ENCODE results near the gene OR2J1.
"Not testable (repeated sequence)": the region's sequence is repeated elsewhere in the genome, so short reads cannot be mapped to it uniquely, and the experiment has no call there.

Gene OR2J1

DNA sequence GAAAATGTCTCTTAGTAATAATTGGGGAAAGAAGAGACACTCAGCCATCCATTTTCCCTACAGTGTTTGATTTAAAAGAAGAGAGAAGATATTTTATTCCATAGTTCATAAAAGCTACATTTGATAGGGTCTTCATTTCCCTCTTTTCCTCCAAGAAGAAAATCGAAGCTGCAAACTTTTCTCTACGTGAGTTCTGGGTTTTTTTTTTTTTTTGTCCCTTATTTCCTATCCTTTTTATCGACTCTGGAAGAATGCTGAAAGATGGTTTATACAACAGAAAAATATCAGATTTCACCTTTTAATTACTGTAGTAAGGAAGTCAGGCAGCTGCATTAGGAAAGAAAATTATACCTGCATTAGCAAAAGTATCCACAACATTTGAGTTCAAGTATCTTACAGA, at the start of gene OR2J1:
OR2J1 (plus strand) TSS at position 301 of the 400 bp plus-strand sequence. CDS start 1,453 bp downstream, outside the sequence.
- no peak for DNase-seq (ENCODE audit: low read depth)

DNA sequence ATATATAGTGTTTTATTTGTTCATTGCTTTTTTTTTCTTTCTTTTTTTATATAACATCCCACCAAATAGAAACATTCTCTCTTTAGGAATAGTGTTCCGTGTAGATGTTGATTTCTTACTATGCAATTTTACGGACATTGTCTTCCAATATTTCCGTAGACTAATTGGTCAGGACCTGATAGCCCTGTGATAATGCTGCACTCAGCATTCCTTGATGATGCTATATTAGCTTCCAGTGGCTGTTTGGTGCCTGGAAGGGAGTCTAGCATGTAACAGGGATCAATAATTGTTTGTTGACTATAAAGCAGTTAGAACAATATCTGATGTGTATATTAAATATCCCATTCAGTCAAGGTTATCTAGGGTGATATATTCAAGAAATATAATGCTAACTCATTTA, 47.6 kb upstream of the OR2J1 start:
- no peak for DNase-seq (ENCODE audit: low read depth)

DNA sequence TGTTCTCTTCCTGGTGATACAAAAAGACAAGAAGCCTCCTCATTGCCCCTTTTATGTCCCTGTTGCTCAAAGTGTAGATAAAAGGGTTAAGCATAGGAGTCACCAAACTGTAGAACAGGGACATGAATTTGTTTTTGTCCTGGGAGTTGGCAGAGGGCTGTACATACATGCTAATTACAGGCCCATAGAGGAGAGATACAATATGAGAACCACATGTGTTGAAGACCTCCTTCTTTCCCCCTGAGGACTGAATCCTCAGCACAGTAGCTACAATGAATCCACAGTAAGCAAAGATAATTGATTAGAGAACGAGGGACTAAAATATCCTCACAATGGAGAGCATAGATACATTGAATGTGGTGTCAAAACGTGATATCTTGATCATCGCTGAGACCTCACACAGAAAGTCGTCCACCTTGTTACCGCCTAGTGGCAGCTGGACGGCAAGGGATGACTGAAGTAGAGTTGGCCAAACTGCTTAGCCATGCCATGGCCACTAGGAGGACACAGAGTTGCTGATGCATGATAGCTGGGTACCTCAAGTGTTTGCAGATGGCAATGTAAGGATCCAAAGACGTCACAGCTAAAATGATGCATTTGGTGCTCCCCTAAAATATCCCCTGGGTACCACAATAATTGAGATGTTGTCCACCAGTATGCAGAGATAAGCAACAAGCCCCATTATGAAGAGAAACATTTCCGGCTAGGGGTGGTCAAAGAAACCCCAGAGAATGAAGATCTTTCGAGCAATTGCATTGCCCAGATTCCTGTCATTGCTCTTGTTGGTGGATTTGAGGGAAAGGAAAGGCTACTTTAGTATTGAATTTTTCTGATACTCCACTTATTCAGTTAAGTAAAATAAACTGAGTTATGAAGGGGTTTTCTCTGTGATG, 27.2 kb upstream of the OR2J1 start:
- no peak for DNase-seq (ENCODE audit: low read depth)

DNA sequence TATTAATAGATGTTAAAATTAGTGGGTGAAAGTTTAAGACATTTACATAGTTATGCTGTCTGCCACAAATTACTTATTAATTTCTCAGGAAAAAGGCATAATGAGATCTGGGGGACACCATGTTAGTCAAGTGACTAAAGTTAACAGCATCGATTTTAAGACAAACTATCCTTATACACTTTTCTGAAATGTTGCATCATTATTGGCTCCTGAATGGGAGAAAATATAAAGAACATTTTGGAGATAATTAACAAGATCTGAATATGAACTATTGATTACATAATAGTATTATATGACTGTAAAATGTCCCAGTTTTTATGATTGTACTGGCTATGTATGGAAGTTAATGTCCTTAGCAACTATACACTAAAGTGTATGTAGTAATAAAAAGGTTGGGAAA, 20.1 kb upstream of the OR2J1 start:
- DNase-seq (ENCODE audit: low read depth), result no peak

DNA sequence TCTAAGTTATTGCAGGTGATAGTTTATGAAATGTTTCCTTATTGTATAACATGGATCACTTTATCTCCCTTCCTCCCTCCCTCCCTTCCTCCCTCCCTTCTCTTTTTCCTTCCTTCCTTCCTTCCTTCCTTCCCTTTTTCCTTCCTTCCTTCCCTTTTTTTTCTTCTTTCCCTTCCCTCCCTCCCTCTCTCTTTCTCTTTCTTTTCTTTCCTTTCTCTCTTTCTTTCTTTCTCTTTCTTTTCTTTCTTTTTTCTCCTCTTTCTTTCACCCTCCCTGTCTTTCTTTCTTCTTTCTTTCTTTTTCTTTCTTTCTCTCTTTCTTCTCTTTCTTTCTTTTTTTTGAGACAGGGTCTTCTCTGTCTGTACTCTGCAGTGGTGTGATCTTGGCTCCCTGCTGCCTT, 18.0 kb upstream of the OR2J1 start:
- DNase-seq (ENCODE audit: low read depth), result no peak

DNA sequence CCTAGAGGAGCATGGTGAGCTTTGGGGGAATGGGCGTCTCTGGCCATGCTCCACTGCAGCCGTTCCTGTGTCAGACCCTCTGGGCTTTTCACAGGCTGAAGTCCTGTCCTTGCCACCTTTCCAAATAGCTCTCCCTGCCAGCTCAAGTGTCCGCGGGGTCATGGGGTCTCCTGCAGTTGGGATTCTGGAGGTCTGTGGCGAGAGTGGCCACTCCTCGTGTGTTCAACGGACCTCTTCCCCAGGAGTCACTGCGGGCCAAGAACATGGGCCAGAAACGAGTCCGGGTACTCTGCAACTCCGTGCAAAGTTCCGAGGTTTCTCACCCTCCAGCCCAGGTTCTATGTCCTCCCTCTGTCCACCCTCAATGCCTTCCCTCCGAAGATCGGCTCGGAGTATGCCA, 16.8 kb upstream of the OR2J1 start:
- DNase-seq (ENCODE audit: low read depth), result no peak

DNA sequence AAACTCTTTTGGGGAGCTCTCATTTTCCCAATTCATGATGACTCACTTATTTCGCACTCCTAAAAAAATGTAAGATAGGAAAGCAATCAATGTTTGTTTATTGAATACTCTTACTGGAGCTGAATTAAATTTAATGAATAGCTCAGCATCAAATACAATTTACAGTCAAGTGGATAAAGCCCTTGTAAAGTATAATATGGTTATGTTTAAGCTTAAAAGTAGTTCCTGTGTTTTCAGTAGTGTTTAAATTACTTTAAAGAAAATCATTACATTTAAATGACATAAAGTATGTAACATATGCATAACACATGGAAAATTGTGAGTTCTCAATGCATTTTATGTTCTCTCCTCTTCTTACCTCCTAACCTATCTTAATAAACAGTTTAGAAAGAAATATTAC, 12.1 kb upstream of the OR2J1 start, which contains the start of gene OR2B3:
OR2B3 (minus strand) TSS at position 101 of the 400 bp plus-strand sequence; CDS start at position 36, 65 bp downstream.
- DNase-seq (ENCODE audit: low read depth), result no peak

DNA sequence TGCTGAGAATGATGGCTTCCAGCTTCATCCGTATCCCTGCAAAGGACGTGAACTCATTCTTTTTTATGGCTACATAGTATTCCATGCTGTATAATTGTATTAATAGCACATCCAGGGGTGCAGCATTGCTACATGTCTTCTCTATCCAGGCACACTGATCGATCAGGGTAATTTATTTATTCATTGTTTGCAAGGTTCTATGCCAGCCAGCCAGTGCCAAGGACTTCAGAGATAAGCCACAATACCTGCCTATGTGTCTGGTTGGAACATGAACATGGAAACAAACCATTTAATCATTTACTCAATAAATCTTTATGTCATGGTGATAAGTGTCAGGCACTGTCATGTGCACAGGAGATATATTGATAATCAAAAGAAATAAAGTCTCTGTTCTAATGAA, 6.3 kb upstream of the OR2J1 start:
- DNase-seq (ENCODE audit: low read depth), result no peak

DNA sequence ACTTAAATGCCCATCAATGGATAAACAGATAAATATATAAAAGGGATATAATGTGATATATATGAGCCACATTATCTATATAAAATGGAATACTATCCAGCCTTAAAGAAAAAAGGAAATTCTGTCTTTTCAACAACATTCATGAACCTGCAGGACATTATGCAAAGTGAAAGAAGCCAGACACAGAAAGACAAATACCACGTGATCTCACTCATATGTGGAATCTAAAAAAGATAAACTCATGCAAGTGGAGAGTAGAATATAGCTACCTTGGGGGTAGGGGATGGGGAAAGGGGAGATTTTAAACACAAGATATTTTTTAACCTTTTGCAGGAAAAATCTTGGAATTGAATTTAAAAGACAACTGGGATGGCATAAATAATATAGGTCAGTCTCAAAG, 1.5 kb upstream of the OR2J1 start:
- no peak for DNase-seq (ENCODE audit: low read depth)

DNA sequence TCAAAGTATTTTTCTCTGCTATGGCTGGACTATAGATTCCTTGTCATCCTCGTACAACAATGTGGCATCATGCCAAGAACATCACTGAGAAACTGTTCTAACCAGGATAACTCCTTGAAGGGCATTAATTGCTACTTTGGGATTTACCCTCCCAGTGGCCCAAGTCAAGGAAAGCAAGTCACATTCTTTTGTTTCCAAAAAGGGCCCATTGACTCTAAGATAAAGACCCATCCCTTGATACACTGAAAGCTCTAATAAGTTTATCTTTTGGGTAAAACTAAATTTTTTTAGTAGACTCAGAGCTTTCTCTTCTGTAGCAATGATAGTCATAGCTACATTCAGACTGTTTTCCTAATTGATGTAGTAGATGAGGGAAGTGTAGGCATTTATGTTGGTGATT, 8.5 kb downstream of the OR2J1 start, which contains the start of gene OR2J3:
OR2J3 (plus strand) TSS at position 301 of the 400 bp plus-strand sequence. CDS start 3,833 bp downstream, outside the sequence.
- no peak for DNase-seq (ENCODE audit: low read depth)

DNA sequence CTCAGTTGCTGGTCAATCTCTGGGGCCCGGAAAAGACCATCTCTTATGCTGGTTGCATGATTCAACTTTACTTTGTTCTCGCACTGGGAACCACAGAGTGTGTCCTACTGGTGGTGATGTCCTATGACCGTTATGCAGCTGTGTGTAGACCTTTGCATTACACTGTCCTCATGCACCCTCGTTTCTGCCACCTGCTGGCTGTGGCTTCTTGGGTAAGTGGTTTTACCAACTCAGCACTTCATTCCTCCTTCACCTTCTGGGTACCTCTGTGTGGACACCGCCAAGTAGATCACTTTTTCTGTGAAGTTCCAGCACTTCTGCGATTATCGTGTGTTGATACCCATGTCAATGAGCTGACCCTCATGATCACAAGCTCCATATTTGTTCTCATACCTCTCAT, 12.8 kb downstream of the OR2J1 start:
- DNase-seq (ENCODE audit: low read depth), result no peak

DNA sequence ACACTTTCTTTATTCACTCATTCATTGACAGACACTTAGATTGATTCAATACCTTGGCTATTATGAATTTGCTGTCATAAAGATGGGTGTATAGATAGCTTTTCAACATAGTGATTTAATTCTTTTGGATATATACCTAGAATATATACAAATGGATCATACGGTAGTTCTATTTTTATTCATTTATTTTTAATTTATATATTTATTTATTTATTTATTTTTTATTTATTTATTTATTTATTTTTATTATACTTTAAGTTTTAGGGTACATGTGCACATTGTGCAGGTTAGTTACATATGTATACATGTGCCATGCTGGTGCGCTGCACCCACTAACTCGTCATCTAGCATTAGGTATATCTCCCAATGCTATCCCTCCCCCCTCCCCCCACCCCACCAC, 15.7 kb downstream of the OR2J1 start:
- not testable (repeated sequence) for DNase-seq (ENCODE audit: low read depth)

DNA sequence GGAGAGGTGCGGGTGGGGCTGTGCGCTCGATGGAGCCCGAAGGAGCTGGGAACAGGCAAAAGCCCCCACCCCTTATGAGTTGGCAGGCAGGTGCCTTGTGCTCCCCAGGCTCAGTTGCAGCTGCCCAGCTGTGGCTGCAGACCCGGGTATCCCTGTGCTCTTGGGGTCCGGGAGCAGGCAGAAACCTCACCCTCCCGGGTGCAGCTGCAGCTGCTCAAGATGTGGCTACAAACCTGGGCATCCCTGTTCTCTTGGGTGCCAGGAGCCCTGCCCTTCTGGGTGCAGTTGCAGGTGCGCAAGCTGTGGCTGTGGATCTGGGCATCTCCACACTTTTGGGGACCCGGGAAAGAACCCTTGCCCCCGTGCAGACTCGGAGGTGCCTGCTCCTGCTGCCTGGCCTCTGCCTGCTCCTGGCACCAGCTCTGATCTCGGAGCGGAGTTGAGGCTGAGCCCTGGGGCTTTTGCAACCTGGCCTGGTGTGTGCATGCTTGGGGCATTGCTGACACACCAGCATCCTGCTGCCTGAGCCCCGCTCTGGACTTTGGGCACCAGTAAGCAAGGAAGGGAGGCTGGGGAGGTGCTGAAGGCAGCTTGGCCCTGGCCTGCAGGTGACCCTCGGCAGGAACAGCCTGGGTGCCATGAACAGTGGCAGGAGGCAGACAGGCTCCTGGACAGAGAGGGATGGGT, 30.2 kb downstream of the OR2J1 start:
- no peak for DNase-seq (ENCODE audit: low read depth)

DNA sequence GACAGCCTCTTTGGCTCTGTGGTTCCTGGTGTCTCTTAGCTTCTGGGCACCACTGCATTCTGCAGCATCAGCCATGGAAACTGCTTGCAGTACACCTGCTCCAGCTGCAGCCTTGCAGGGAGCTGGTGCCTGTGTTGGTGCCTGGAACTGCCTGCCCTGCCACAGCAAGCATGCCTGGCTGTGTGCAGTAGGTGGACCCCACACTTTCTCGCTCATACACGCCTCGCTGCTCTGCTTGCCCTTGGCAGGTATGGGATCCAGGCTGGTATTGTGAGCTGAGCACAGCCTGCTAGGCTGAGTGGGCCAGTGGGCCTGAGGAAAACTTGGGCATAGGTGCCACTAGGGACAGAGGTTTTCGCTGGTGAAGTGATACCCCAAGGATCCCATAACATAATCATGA, 31.4 kb downstream of the OR2J1 start:
- no peak for DNase-seq (ENCODE audit: low read depth)

DNA sequence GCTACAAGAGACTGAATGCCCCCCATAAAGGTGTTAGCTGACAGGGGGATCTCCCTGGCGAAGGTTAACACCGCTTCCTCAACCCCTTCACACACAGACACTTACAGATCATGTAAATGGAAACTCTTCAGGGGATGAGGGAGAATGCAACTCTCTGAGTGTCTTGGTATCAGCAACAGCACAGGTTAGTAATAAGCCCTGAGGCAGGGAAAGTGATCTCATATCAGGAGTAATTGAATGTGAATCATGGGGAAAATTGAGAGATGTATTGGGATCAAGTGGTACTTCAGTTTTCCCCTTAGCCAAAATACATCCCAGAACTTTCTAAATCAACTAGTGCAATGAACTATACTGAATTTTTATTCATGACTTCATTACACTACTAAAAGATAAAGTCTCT, 32.4 kb downstream of the OR2J1 start:
- no peak for DNase-seq (ENCODE audit: low read depth)

DNA sequence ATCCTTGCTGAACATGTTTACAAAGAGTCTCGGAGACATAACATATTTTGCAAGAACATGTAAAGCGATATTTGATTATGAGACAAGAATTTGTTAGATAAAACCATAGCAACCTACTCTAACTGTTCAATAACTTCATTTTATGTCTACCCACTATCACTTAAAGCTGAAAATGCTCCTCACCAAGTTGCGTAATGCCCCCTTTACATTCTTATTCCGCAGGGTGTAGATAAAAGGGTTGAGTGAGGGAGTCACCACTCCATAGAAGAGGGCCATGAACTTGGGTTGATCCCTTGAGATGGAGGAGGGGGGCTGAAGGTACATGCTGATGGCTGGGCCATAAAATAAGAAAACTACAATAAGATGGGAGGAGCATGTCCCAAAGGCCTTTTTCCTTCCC, 38.4 kb downstream of the OR2J1 start:
- DNase-seq (ENCODE audit: low read depth), result no peak

DNA sequence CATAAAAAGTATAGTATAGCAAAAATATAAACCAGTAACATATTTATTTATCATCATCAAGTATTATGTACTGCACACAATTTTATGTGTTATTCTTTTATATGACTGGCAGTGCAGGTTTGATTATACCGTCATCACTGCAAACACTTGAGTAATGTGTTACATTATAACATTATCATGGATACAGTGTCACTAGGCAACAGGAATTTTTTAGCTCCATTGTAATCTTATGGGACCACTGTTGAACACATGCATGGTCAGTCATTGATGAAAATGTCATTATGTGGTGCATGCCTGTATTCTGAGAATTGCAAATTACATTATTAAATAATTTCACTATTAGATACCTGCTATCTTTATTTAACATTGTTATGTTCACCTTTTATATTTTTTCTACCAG, 42.3 kb downstream of the OR2J1 start:
- no peak for DNase-seq (ENCODE audit: low read depth)

DNA sequence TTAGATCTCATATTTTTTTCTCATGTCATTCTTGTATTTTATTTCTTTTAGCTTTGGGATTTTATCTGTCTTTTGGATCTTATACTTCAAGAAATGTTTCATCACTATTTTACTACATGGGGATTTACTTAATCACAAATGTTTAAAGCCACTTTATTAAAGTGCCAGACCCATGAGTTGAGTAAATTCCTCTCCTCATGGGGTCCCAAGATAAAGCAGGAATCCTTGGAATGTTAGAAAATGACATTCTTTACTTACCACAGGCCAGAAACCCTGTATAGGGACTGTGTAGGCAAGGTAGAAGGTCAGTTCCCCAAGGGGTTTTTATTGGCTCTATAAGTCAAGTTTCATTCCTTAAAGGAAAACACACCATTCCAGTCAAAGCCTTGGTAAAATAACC, 43.0 kb downstream of the OR2J1 start:
- no peak for DNase-seq (ENCODE audit: low read depth)

DNA sequence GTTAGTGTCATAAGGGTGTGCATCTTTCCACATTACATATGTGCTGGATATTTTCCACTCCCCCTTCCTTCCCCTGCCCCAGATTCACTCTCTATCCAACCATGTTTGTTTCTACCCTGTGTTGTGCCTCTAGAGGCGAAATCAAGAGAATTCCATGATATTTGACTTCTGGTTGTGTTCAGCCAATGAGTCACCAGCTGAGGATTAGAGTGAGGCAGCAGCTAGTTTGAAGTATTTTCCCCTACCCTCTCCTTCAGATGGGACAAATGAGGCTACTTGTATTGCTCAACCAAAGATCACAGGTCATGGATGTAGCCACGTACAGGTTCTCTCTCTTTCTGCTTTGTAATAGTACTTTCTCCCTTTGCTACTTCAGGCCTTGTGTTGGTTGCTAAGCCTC, 46.9 kb downstream of the OR2J1 start:
- no peak for DNase-seq (ENCODE audit: low read depth)

DNA sequence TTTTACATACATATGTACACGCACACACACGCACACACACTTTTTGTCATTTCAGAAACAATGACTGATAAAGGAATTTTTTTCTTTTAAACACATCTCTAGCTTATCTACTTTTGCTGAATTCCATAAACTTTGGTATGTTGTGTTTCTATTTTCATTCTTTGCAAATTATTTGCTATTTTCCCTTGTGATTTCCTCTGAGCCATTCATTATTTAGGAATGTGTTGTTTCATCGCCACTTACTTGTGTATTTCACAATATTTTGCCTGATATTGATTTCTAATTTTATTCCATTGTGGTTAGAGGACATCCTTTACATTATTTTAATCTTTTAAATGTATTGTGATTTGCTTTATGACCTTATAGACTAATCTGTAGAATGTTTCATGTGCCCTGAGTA, 47.8 kb downstream of the OR2J1 start:
- DNase-seq (ENCODE audit: low read depth), result no peak

DNA sequence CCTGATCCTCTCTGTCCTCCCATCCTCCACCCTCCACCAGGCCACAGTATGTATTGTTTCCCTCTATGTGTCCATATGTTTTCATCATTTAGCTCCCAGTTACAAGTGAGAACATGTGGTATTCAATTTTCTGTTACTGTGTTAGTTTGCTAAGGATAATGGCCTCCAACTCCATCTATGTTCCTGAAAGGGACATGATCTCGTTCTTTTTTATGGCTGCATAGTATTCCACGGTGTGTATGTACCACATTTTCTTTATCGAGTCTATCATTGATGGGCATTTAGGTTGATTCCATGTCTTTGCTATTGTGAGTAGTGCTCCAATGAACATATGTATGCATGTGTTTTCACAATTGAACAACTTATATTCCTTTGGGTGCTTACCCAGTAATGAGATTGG, 50.2 kb downstream of the OR2J1 start:
- DNase-seq (ENCODE audit: low read depth), result not testable (repeated sequence)
